IMR-90 (cell line): ENCODE measurements around the gene TMEM131L. TPM values are rescaled to one million over a fixed set of nuclear protein-coding genes. Genes with fewer than 3 reads are reported as not detected.

Experiments
- ATAC-seq: fragments of 200-7000 bp; cut with Tn5 transposase; 2 replicates; pipeline ENCODE4 v1.9.1; 2020; ENCODE audit warnings: low read depth, mild to moderate bottlenecking, moderate library complexity
- BruUV-seq: library from RNA; stranded (reverse); fragments of 400-500 nt; replicated peaks from 2 replicates; lab custom pipeline; 2021; lab: Mats Ljungman, UMichigan
- CTCF ChIA-PET: fragments of 300-600 bp; formaldehyde crosslinking; extraction: SDS; loops from one replicate; lab custom pipeline; 2021; ENCODE audit warnings: antibody characterized with exemption; lab: Yijun Ruan, JAX
- POLR2A ChIA-PET: fragments of 300-600 bp; sonication (Branson Sonifier 250); formaldehyde crosslinking; loops from one replicate; lab custom pipeline; 2022; ENCODE audit warnings: antibody characterized with exemption; ENCODE audit not compliant: unreplicated experiment; lab: Charles Lee
- DNase-seq: peaks from one replicate; pipeline ENCODE4 v3.0.0; 2013
- H2AFZ ChIP-seq: replicated peaks from 2 replicates; pipeline ENCODE3; 2013; ENCODE audit warnings: low read length, mild to moderate bottlenecking; ENCODE audit not compliant: poor library complexity
- H2AK5ac ChIP-seq: 2 replicates; pipeline ENCODE4 v1.6.1; 2013; ENCODE audit warnings: low read depth, low read length, inconsistent platforms
- H2AK9ac ChIP-seq: replicated peaks from 2 replicates; pipeline ENCODE3; 2013; ENCODE audit warnings: mild to moderate bottlenecking, low read depth, low read length, moderate library complexity; ENCODE audit not compliant: poor library complexity
- H2BK120ac ChIP-seq: 2 replicates; pipeline ENCODE4 v1.6.1; 2013; ENCODE audit warnings: low read depth, low read length, inconsistent platforms
- H2BK15ac ChIP-seq: 3 replicates; pipeline ENCODE4 v1.6.1; 2013; ENCODE audit warnings: low read depth, low read length, inconsistent platforms
- H2BK20ac ChIP-seq: 2 replicates; pipeline ENCODE4 v1.6.1; 2013; ENCODE audit warnings: low read depth, mild to moderate bottlenecking, inconsistent platforms, low read length, moderate library complexity
- H2BK5ac ChIP-seq: 2 replicates; pipeline ENCODE4 v1.6.1; 2013; ENCODE audit warnings: mild to moderate bottlenecking, low read depth, low read length, inconsistent platforms; ENCODE audit not compliant: poor library complexity, severe bottlenecking
- H3K14ac ChIP-seq: replicated peaks from 2 replicates; pipeline ENCODE4 v1.6.1; 2013; ENCODE audit warnings: low read depth, low read length, inconsistent platforms
- H3K18ac ChIP-seq: 2 replicates; pipeline ENCODE4 v1.6.1; 2013; ENCODE audit warnings: low read depth, low read length, control low read depth
- H3K23ac ChIP-seq: 2 replicates; pipeline ENCODE4 v1.6.1; 2013; ENCODE audit warnings: low read depth, low read length, inconsistent platforms
- H3K27ac ChIP-seq: 2 replicates; pipeline ENCODE4 v1.5.1; 2013; ENCODE audit warnings: mild to moderate bottlenecking, control low read depth, low read length; ENCODE audit not compliant: insufficient read depth
- H3K27me3 ChIP-seq: 2 replicates; pipeline ENCODE4 v1.6.1; 2013; ENCODE audit warnings: low read length; ENCODE audit not compliant: control insufficient read depth, insufficient read depth
- H3K36me3 ChIP-seq: 2 replicates; pipeline ENCODE4 v1.6.1; 2013; ENCODE audit warnings: low read length, mixed read lengths; ENCODE audit not compliant: control insufficient read depth, insufficient read depth
- H3K4ac ChIP-seq: 2 replicates; pipeline ENCODE4 v1.6.1; 2013; ENCODE audit warnings: low read depth, low read length, inconsistent platforms
- H3K4me1 ChIP-seq: 2 replicates; pipeline ENCODE4 v1.6.1; 2013; ENCODE audit warnings: low read length, mixed read lengths; ENCODE audit not compliant: control insufficient read depth, insufficient read depth
- H3K4me2 ChIP-seq: 2 replicates; pipeline ENCODE4 v1.6.1; 2013; ENCODE audit warnings: low read depth, mild to moderate bottlenecking, control low read depth, low read length, moderate library complexity
- H3K4me3 ChIP-seq: 2 replicates; pipeline ENCODE4 v1.5.1; 2013; ENCODE audit warnings: low read depth, mild to moderate bottlenecking, control low read depth, low read length, moderate library complexity; ENCODE audit not compliant: insufficient read depth
- H3K56ac ChIP-seq: 2 replicates; pipeline ENCODE4 v1.6.1; 2013; ENCODE audit warnings: low read length, inconsistent platforms; ENCODE audit not compliant: insufficient read depth; ENCODE audit errors: extremely low read depth
- H3K79me1 ChIP-seq, 2 experiments: 2 replicates each; pipeline ENCODE4 v1.6.1; 2013; ENCODE audit warnings: low read length in 2 of 2, inconsistent platforms in 1 of 2, low read depth in 1 of 2
- H3K9ac ChIP-seq: 2 replicates; pipeline ENCODE4 v1.6.1; 2013; ENCODE audit warnings: low read depth, low read length, control low read depth
- H3K9me1 ChIP-seq: 2 replicates; pipeline ENCODE4 v1.6.1; 2013; ENCODE audit warnings: low read length, inconsistent platforms; ENCODE audit not compliant: insufficient read depth
- H3K9me3 ChIP-seq: 2 replicates; pipeline ENCODE4 v1.6.1; 2013; ENCODE audit warnings: low read length; ENCODE audit not compliant: control insufficient read depth, insufficient read depth
- H4K20me1 ChIP-seq: 2 replicates; pipeline ENCODE4 v1.6.1; 2013; ENCODE audit warnings: low read length, inconsistent platforms; ENCODE audit not compliant: insufficient read depth
- H4K5ac ChIP-seq: 2 replicates; pipeline ENCODE4 v1.6.1; 2013; ENCODE audit warnings: mild to moderate bottlenecking, low read depth, low read length, control low read depth
- H4K8ac ChIP-seq, 2 experiments: 2 replicates each; pipeline ENCODE4 v1.6.1; 2013; ENCODE audit warnings: low read depth in 2 of 2, low read length in 2 of 2, control low read depth in 1 of 2, inconsistent platforms in 1 of 2
- H4K91ac ChIP-seq: 2 replicates; pipeline ENCODE4 v1.6.1; 2013; ENCODE audit warnings: low read depth, low read length, inconsistent platforms; ENCODE audit not compliant: insufficient read depth
- CEBPB ChIP-seq: IDR thresholded peaks from 2 replicates; pipeline ENCODE4 v1.6.1; 2012; ENCODE audit warnings: low read depth, low read length, improper control_type of control experiment
- CHD1 ChIP-seq: IDR thresholded peaks from 2 replicates; pipeline ENCODE4 v1.6.1; 2012; ENCODE audit warnings: low read depth, low read length, improper control_type of control experiment
- ELK1 ChIP-seq: fragments of 150-350 bp; IDR thresholded peaks from 2 replicates; pipeline ENCODE4 v1.6.1; 2016; ENCODE audit warnings: low read depth, mild to moderate bottlenecking, low read length, moderate library complexity, borderline replicate concordance
- MAZ ChIP-seq: IDR thresholded peaks from 2 replicates; pipeline ENCODE4 v1.6.1; 2012; ENCODE audit warnings: low read depth, mild to moderate bottlenecking, low read length, improper control_type of control experiment, moderate library complexity, borderline replicate concordance
- NFE2L2 ChIP-seq: fragments of 150-350 bp; IDR thresholded peaks from 2 replicates; pipeline ENCODE4 v1.6.1; 2016; ENCODE audit warnings: low read depth, mild to moderate bottlenecking, low read length
- RAD21 ChIP-seq: IDR thresholded peaks from 2 replicates; pipeline ENCODE4 v1.6.1; 2012; ENCODE audit warnings: low read length, improper control_type of control experiment
- RCOR1 ChIP-seq: IDR thresholded peaks from 2 replicates; pipeline ENCODE4 v1.6.1; 2012; ENCODE audit warnings: mild to moderate bottlenecking, low read length, improper control_type of control experiment; ENCODE audit not compliant: insufficient replicate concordance
- RFX5 ChIP-seq: IDR thresholded peaks from 2 replicates; pipeline ENCODE4 v1.8.0; 2012; ENCODE audit warnings: low read depth, mild to moderate bottlenecking, low read length, moderate library complexity
- USF2 ChIP-seq: fragments of 150-350 bp; IDR thresholded peaks from 2 replicates; pipeline ENCODE4 v1.6.1; 2017; ENCODE audit warnings: mild to moderate bottlenecking, antibody characterized with exemption, low read length, low read depth
- WGBS, 2 experiments: methylation state at CpG; one replicate each; pipeline versions ENCODE4 v1.1.5 to v1.1.7; 2013; ENCODE audit warnings: missing lambda C conversion rate in 2 of 2; ENCODE audit not compliant: insufficient read length in 1 of 2; ENCODE audit errors: extremely low coverage in 2 of 2; 5-methylcytosine and 5-hydroxymethylcytosine counted together
- dilution Hi-C: fragments of 300-500 bp; cut with HindIII; formaldehyde crosslinking; loops from one replicate; pipeline ENCODE4 v1.14.3; 2018; ENCODE audit warnings: low sequenced_read_pairs; ENCODE audit not compliant: unreplicated experiment
- in situ Hi-C: fragments of 300-500 bp; cut with MboI; formaldehyde crosslinking; loops from 3 replicates; pipeline ENCODE4 v1.14.3; 2019; ENCODE audit warnings: low sequenced_read_pairs, inconsistent platforms, mixed read lengths
- intact Hi-C: fragments of 100-400 bp; cut with micrococcal nuclease; formaldehyde crosslinking; loops from 2 replicates; pipeline ENCODE4 v1.10.0; 2022
- polyA plus RNA-seq, 3 experiments: library from polyadenylated mRNA; depleted of rRNA; stranded (reverse); fragments of >200 nt; gene quantifications; 2 replicates each; pipeline ENCODE4 v1.2.3, GENCODE V29; 2012; ENCODE audit warnings: low replicate concordance in 1 of 3
- total RNA-seq: library from RNA; depleted of rRNA; stranded (reverse); fragments of >200 nt; gene quantifications from 2 replicates; pipeline ENCODE4 v1.2.3, GENCODE V29; 2012

The TMEM131L gene
- total and polyA plus RNA-seq, 2 of the 4 experiments (the other 2 are of a cell fraction) = 8.4 to 23.8 TPM

GRCh38 chr4:153513596-153513995 lies 47.4 kb downstream of the TMEM131L start:
- H3K14ac ChIP-seq = no peak overlapping the region
- TF ChIP-seq RCOR1 = no peak
- no peak for TF ChIP-seq USF2
- no peak for TF ChIP-seq RAD21
- no peak for TF ChIP-seq ELK1
- TF ChIP-seq RFX5 = no peak
- TF ChIP-seq MAZ = no peak
- no peak for TF ChIP-seq CHD1
- no peak for TF ChIP-seq NFE2L2
- TF ChIP-seq CEBPB = no peak
- no peaks in the 10 kb centered on the region for H3K36me3 ChIP-seq
- no peak overlapping the region; the same call in 1 of the 2 replicates for H3K18ac ChIP-seq
- no peak overlapping the region for H3K4ac ChIP-seq
- no peak overlapping the region for H3K27ac ChIP-seq
- no TSS peak for BruUV-seq
- peak overlapping the region; percentile 51; the same call in 1 of the 2 replicates for H3K4me2 ChIP-seq
- WGBS, 2 experiments = no CpG with 5 or more reads among the region's 1 CpG
- ATAC-seq = peak; percentile 47
- H3K4me3 ChIP-seq = no peak overlapping the region
- intact Hi-C loops (no loop called here), dilution Hi-C loops (no loop called here), in situ Hi-C loops (no loop called here)
- H2AFZ ChIP-seq = no peak overlapping the region
- DNase-seq = peak; percentile 74
- H3K79me1 ChIP-seq = peaks cover 6 to 9% of the 10 kb centered on the region in 2 experiments; a peak in 2 of 4 replicates
- peak overlapping the region in 1 of 2 experiments; percentile 24; a peak in 1 of 4 replicates for H4K8ac ChIP-seq
- peak overlapping the region; percentile 64 for H2BK5ac ChIP-seq
- H4K20me1 ChIP-seq = no peaks in the 10 kb centered on the region; the same call in 1 of the 2 replicates
- H2BK120ac ChIP-seq = no peak overlapping the region
- H4K5ac ChIP-seq = no peak overlapping the region
- no peak overlapping the region for H2BK20ac ChIP-seq
- peaks cover 4% of the 10 kb centered on the region; the same call in 1 of the 2 replicates for H3K9me1 ChIP-seq
- H3K9ac ChIP-seq = no peak overlapping the region
- ChIA-PET POLR2A (interaction anchor here (0.6 kb wide), 1 partner anchor 151 kb away, joined by 3 read pairs; no protein-coding TSS in a partner anchor), CTCF (no interaction called here)
- no peak overlapping the region for H3K56ac ChIP-seq
- no peak overlapping the region for H4K91ac ChIP-seq
- H2BK15ac ChIP-seq = no peak overlapping the region
- no peaks in the 10 kb centered on the region for H3K9me3 ChIP-seq
- 0 out of 2 replicates have a peak overlapping the region, but pooled peaks have one; percentile 43 for H3K23ac ChIP-seq
- no peak overlapping the region for H2AK5ac ChIP-seq
- no peak overlapping the region for H2AK9ac ChIP-seq
- H3K27me3 ChIP-seq = no peaks in the 10 kb centered on the region
- H3K4me1 ChIP-seq = peaks cover 4% of the 10 kb centered on the region; the same call in 1 of the 2 replicates
